CD4-positive, alpha-beta T cell treated with Interleukin-4 for 4 hours (primary cell): ENCODE measurements around the gene SPRED3.

ENCODE experiments used
- DNase-seq: peaks from one replicate; pipeline ENCODE4 v3.0.0-alpha.2; 2020

Gene SPRED3

GRCh38 chr19:38373907-38374331, 14.6 kb upstream of the SPRED3 start:
- DNase-seq = no peak

GRCh38 chr19:38374332-38375097, 14.0 kb upstream of the SPRED3 start, which contains the start of gene PSMD8:
PSMD8 (plus strand) TSS chr19:38374571; CDS start chr19:38374602, 31 bp downstream.
- DNase-seq = peak; percentile 100

GRCh38 chr19:38375098-38375493, 13.4 kb upstream of the SPRED3 start:
- no peak for DNase-seq

GRCh38 chr19:38375748-38376147, 12.7 kb upstream of the SPRED3 start:
- no peak for DNase-seq

GRCh38 chr19:38376576-38376975, 11.9 kb upstream of the SPRED3 start:
- no peak for DNase-seq

- no peak for DNase-seq
Measured at GRCh38 chr19:38377052-38377451, 11.4 kb upstream of the SPRED3 start.

- no peak for DNase-seq
Measured at GRCh38 chr19:38378866-38379265, 9.6 kb upstream of the SPRED3 start.

GRCh38 chr19:38381138-38381537, 7.4 kb upstream of the SPRED3 start:
- DNase-seq = no peak

GRCh38 chr19:38383184-38383583, 5.3 kb upstream of the SPRED3 start:
- DNase-seq = no peak

GRCh38 chr19:38383743-38384142, 4.8 kb upstream of the SPRED3 start:
- DNase-seq = no peak

- no peak for DNase-seq
Measured at GRCh38 chr19:38384209-38385027, 4.1 kb upstream of the SPRED3 start.

GRCh38 chr19:38385057-38385803, 3.3 kb upstream of the SPRED3 start:
- DNase-seq = no peak

GRCh38 chr19:38385804-38386257, 2.7 kb upstream of the SPRED3 start:
- DNase-seq = no peak

- no peak for DNase-seq
Measured at GRCh38 chr19:38386300-38386970, 2.1 kb upstream of the SPRED3 start.

- no peak for DNase-seq
Measured at GRCh38 chr19:38386971-38387549, 1.4 kb upstream of the SPRED3 start.

GRCh38 chr19:38387550-38388348, 748 bp upstream of the SPRED3 start, which contains the start of gene GGN:
GGN (minus strand) TSS chr19:38388034; CDS start chr19:38387261, 773 bp downstream.
- DNase-seq = peak; percentile 77

- DNase-seq = no peak
Measured at GRCh38 chr19:38389101-38389925, 816 bp downstream of the SPRED3 start.

GRCh38 chr19:38389957-38390924, 1.7 kb downstream of the SPRED3 start:
- DNase-seq = no peak

- no peak for DNase-seq
Measured at GRCh38 chr19:38391911-38392464, 3.5 kb downstream of the SPRED3 start.
